Measurements from ENCODE around the gene MYO7B.

The MYO7B gene

GRCh38 chr2:127680706-127681287 is 145.3 kb downstream of the MYO7B start:
- no peak for TF ChIP-seq CTCF (IDR thresholded peaks at IDR 0.05; ENCODE audit: low read depth, low read length)
- H3K4me3 ChIP-seq (ENCODE audit: low read depth, low read length): no peak overlapping the region

- TF ChIP-seq CTCF (IDR thresholded peaks at IDR 0.05; ENCODE audit: low read depth, low read length): no peak
Observed at GRCh38 chr2:127681288-127681804, 145.9 kb downstream of the MYO7B start.

DNA sequence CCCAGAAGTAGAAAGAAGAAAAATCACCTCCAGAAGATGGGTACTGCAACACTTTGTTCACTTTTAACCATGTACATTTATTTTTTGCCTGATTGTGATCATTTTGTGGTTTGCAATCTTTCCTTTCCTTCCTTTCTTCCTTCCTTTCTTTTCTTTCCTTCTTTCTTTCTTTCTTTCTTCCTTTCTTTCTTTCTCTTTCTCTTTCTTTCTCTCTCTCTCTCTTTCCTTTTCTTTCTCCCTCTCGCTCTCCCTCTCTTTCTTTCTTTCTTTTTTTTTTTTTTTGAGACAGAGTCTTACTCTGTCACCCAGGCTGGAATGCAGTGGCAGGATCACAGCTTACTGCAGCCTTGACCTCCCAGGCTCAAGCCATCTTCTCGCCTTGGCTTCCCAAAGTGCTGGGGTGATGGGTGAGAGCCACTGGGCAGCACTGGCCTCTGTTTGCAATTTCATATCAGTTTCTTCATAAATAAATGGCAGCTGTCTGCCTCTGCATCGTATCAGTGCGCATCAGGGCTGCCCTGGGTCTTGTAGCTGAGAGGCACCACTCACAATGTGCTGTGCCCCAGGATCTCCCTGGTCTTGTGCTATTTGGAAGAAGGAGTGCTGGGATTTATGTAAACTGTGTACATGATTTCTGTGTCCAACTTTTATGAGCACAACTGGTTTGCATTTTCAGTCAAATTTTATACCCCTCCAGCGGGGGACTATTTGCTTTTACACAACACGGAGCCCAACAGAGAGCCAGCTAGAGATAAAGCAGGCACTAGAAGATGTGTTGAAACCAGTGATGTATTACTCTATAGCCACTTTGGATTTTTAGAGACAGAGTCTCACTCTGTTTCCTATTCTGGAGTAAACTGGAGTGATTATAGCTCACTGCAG is 146.7 kb downstream of the MYO7B start:
- no peak for TF ChIP-seq CTCF (IDR thresholded peaks at IDR 0.05; ENCODE audit: low read depth, low read length)
- no peak overlapping the region for H3K4me3 ChIP-seq (ENCODE audit: low read depth, low read length)

More at GRCh38 chr2:127681288-127681804, 145.9 kb downstream of the MYO7B start:
- H3K4me3 ChIP-seq (ENCODE audit: low read depth, low read length): no peak overlapping the region

DNA sequence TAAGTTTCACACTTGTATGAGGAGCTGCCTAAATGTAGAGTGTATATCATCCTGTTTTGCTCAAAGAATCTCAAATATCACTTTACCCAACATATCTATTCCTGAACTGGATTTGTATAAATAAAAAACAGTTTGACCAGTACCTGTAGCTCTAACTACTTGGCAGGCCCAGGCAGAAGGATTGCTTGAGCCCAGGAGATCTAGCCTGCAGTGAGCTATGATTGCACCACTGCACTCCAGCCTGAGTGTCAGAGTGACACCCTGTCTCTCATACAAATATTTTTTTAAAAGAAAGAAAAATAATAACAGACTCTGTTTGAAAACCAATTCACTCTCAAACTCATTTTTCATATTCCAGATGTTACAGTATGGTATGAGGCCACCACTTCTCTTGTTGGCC is 147.6 kb downstream of the MYO7B start:
- no peak overlapping the region for H3K4me3 ChIP-seq (ENCODE audit: low read depth, low read length)
- TF ChIP-seq CTCF (IDR thresholded peaks at IDR 0.05; ENCODE audit: low read depth, low read length): no peak

DNA sequence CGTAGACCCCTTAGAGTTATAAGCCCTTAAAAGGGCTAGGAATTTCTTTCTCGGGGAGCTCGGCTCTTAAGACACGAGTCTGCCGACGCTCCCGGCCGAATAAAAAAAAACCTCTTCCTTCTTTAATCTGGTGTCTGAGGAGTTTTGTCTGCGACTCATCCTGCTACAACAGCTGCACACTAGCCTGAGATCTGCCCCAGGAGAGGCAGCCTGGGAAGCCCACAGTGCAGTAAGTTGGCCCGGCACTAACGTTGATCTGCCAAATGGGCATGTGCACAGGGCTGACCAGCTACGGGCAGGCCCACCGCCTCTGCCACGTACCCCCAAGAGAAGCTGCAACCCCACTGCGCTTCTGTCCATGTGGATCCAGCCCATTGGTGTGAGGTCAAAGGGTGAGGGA is 148.3 kb downstream of the MYO7B start:
- H3K4me3 ChIP-seq (ENCODE audit: low read depth, low read length): no peak overlapping the region
- no peak for TF ChIP-seq CTCF (IDR thresholded peaks at IDR 0.05; ENCODE audit: low read depth, low read length)

GRCh38 chr2:127685410-127686080 is 150.1 kb downstream of the MYO7B start:
- no peak for TF ChIP-seq CTCF (IDR thresholded peaks at IDR 0.05; ENCODE audit: low read depth, low read length)
- H3K4me3 ChIP-seq (ENCODE audit: low read depth, low read length): no peak overlapping the region

Data from WI38 (cell line).